ENCODE data around the gene VGLL4. TPM values are rescaled to one million over a fixed set of nuclear protein-coding genes. Genes with fewer than 3 reads are reported as not detected.

The VGLL4 gene
- total RNA-seq, 1 experiment from 2014 or later: 26.9 TPM

DNA sequence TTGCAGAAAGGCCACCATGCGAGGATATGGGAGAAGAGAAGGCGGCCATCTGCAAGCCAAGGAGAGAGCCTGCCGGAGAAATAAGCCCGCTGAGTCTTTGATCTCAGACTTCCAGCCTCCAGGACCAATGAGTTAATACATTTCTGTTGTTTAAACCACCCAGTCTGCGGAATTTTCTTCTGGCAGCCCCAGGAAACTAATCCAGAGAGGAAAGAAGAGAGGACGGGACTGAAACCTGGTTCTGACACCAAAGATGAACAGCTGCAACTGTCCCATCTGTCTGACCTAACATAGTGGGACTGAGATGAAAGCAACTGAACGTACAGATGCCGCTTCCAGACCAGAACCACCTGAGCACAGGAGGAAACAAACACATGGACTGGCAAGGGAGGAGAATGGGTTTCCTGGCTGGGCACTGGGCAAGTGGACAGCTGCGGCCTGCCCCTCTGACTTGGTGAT is 32.3 kb downstream of the VGLL4 start (continued):
- TF ChIP-seq, protein P1, sequence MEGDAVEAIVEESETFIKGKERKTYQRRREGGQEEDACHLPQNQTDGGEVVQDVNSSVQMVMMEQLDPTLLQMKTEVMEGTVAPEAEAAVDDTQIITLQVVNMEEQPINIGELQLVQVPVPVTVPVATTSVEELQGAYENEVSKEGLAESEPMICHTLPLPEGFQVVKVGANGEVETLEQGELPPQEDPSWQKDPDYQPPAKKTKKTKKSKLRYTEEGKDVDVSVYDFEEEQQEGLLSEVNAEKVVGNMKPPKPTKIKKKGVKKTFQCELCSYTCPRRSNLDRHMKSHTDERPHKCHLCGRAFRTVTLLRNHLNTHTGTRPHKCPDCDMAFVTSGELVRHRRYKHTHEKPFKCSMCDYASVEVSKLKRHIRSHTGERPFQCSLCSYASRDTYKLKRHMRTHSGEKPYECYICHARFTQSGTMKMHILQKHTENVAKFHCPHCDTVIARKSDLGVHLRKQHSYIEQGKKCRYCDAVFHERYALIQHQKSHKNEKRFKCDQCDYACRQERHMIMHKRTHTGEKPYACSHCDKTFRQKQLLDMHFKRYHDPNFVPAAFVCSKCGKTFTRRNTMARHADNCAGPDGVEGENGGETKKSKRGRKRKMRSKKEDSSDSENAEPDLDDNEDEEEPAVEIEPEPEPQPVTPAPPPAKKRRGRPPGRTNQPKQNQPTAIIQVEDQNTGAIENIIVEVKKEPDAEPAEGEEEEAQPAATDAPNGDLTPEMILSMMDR (IDR thresholded peaks at IDR 0.05 in 2 of 3, conservative IDR thresholded peaks at IDR 0.05 in 1 of 3; ENCODE audit: borderline replicate concordance in 1 of 3, insufficient read depth in 1 of 3, low read depth in 2 of 3, low read length in 2 of 3): no peak
- TF ChIP-seq, protein P2, sequence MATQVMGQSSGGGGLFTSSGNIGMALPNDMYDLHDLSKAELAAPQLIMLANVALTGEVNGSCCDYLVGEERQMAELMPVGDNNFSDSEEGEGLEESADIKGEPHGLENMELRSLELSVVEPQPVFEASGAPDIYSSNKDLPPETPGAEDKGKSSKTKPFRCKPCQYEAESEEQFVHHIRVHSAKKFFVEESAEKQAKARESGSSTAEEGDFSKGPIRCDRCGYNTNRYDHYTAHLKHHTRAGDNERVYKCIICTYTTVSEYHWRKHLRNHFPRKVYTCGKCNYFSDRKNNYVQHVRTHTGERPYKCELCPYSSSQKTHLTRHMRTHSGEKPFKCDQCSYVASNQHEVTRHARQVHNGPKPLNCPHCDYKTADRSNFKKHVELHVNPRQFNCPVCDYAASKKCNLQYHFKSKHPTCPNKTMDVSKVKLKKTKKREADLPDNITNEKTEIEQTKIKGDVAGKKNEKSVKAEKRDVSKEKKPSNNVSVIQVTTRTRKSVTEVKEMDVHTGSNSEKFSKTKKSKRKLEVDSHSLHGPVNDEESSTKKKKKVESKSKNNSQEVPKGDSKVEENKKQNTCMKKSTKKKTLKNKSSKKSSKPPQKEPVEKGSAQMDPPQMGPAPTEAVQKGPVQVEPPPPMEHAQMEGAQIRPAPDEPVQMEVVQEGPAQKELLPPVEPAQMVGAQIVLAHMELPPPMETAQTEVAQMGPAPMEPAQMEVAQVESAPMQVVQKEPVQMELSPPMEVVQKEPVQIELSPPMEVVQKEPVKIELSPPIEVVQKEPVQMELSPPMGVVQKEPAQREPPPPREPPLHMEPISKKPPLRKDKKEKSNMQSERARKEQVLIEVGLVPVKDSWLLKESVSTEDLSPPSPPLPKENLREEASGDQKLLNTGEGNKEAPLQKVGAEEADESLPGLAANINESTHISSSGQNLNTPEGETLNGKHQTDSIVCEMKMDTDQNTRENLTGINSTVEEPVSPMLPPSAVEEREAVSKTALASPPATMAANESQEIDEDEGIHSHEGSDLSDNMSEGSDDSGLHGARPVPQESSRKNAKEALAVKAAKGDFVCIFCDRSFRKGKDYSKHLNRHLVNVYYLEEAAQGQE (IDR thresholded peaks at IDR 0.05; ENCODE audit: low read depth): no peak
- TF ChIP-seq YY1 (IDR thresholded peaks at IDR 0.05; ENCODE audit: extremely low read depth, insufficient replicate concordance, low read depth, low read length): no peak

DNA sequence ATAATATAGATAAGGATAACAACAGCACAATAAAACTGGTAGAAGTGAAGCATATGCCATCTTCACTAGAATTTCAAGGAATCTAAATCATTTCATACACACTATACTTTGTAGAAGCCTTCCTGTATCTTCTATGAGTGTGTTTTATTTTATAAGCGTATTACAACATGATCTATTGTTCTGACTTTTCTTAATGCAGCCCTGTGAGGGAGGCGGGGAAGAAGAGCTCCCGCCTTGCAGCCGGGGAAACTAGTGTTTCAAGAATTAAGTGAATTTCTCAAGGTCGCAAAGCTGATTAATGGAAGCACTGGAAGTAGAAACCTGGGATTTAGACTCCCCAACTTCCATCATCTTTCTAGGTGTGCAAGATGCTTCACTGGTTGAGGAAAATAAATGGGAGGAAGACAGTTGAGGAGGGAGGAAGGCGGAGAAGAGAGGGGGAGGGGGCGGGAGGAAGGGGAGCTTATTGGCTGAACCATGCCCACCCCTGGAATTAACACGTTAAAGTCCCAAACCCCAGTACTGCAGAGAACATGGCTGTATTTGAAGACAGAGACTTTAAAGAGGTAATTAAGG is 32.9 kb downstream of the VGLL4 start:
- Histone ChIP-seq H4K20me1 (ENCODE audit: insufficient read depth) (no peaks in the 10 kb centered on the region), H3K36me3 (ENCODE audit: control insufficient read depth in 1 of 2, insufficient read depth in 2 of 2, low read length in 2 of 2) (no peaks in the 10 kb centered on the region), H3K9me2 (ENCODE audit: insufficient read depth) (no peaks in the 10 kb centered on the region), H3K9ac (ENCODE audit: low read length) (no peak overlapping the region), H3K79me2 (ENCODE audit: insufficient read depth, low read length) (peaks cover 11% of the 10 kb centered on the region; the same call in 1 of the 2 replicates), H3K27me3 (ENCODE audit: insufficient read depth, low read length) (no peaks in the 10 kb centered on the region), H3K27ac (ENCODE audit: low read depth, low read length) (no peak overlapping the region), H3K9me3 (ENCODE audit: control insufficient read depth in 1 of 2, insufficient read depth in 1 of 2, low read depth in 1 of 2, low read length in 2 of 2) (no peaks in the 10 kb centered on the region), H3K4me1 (ENCODE audit: control insufficient read depth in 1 of 2, insufficient read depth in 2 of 2, low read length in 2 of 2) (no peaks in the 10 kb centered on the region), H3K4me2 (ENCODE audit: low read length) (no peak overlapping the region), H2AFZ (ENCODE audit: low read depth, low read length, poor library complexity, severe bottlenecking) (no peak overlapping the region), H3K4me3 (replicated peaks in 1 of 2; ENCODE audit: low read depth in 1 of 2, low read length in 2 of 2) (no peak overlapping the region)
- TF ChIP-seq TCF7L2 (IDR thresholded peaks at IDR 0.05; ENCODE audit: borderline replicate concordance, extremely low read depth, insufficient read depth, insufficient read length) (no peak), ZBTB33 (IDR thresholded peaks at IDR 0.05; ENCODE audit: extremely low read depth, insufficient replicate concordance, low read length) (no peak), EZH2phosphoT487 (IDR thresholded peaks at IDR 0.05; ENCODE audit: borderline replicate concordance) (no peak), JUND (IDR thresholded peaks at IDR 0.05) (no peak), ZNF274 (IDR thresholded peaks at IDR 0.05; ENCODE audit: low read depth, low read length) (no peak), POLR2AphosphoS5 (IDR thresholded peaks at IDR 0.05; ENCODE audit: low read depth, low read length) (no peak), RAD21 (IDR thresholded peaks at IDR 0.05; ENCODE audit: low read depth) (no peak), SIN3A (IDR thresholded peaks at IDR 0.05; ENCODE audit: low read depth) (no peak), CEBPB (IDR thresholded peaks at IDR 0.05; ENCODE audit: low read depth) (no peak), CBX3 (IDR thresholded peaks at IDR 0.05; ENCODE audit: low read depth) (no peak), ATF3 (IDR thresholded peaks at IDR 0.05) (no peak), SP1 (IDR thresholded peaks at IDR 0.05; ENCODE audit: low read depth) (no peak)
- ChIA-PET RAD21 (ENCODE audit: low non-redundant PET in 1 of 2, low total read pairs in 2 of 2, uncharacterized antibody in 2 of 2, unreplicated experiment in 2 of 2) (no interaction called here), CTCF (no interaction called here), POLR2A (no interaction called here)
- intact Hi-C loops (cut with micrococcal nuclease): no loop called here
- no peak for DNase-seq (ENCODE audit: low read depth, low spot score)
- BruUV-seq (replicated peaks): no TSS peak
- ATAC-seq: no peak
